ENCODE measurements around the gene CAMK2B. TPM values are rescaled to one million over a fixed set of nuclear protein-coding genes. Genes with fewer than 3 reads are reported as not detected.

CAMK2B gene
- total RNA-seq, 4 donors from 2014 or later = 35.3 to 64.8 (median 46.0) TPM

DNA sequence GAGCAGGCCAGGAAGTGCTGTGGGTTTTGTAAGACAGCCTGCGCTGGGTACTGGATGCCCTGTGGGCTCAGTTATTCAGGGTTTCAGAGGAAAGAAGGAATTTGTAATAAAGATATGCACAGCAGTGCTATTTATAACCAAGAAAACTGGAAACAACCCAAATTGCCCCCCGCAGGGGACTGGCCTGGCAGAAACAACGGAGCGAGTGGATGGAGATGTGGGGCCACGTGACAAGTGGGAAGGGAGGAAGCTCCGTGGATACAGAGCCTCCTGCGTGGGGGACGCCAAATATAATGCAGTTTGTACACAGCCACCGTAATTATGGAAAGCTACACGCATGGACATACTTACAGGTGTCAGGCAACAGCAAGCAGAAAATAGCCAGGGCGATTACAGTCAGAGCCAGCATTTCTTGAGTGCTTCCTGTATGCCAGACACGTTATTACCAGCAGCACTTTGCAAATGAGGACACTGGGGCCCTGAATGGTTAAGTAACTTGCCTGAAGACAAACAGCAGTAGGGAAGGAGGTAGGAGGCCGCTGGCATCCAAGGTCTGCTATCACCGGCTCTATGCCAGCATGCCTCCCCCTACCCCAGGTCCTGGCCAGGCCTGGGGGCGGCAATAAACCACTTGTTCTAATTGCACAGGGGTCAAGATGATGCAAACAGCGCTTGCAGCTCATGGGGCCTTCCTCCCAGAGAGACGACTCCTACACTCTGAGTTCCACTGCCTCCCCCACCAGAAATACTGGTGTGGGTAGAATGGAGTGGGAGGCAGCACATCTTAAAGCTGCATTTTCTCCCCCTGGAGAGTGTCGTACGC, 8.7 kb upstream of the CAMK2B start:
- DNase-seq (no peak), ATAC-seq (no peak)
- in situ Hi-C loops (cut with MboI; ENCODE audit: low sequenced_read_pairs in 4 of 4) = no loop called here
- no peak overlapping the region for H3K4me3 ChIP-seq
- H3K36me3 ChIP-seq = no peaks in the 10 kb centered on the region
- no peak for TF ChIP-seq POLR2A (IDR thresholded peaks at IDR 0.05)
- TF ChIP-seq, protein P1, sequence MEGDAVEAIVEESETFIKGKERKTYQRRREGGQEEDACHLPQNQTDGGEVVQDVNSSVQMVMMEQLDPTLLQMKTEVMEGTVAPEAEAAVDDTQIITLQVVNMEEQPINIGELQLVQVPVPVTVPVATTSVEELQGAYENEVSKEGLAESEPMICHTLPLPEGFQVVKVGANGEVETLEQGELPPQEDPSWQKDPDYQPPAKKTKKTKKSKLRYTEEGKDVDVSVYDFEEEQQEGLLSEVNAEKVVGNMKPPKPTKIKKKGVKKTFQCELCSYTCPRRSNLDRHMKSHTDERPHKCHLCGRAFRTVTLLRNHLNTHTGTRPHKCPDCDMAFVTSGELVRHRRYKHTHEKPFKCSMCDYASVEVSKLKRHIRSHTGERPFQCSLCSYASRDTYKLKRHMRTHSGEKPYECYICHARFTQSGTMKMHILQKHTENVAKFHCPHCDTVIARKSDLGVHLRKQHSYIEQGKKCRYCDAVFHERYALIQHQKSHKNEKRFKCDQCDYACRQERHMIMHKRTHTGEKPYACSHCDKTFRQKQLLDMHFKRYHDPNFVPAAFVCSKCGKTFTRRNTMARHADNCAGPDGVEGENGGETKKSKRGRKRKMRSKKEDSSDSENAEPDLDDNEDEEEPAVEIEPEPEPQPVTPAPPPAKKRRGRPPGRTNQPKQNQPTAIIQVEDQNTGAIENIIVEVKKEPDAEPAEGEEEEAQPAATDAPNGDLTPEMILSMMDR (IDR thresholded peaks at IDR 0.05 in 4 of 5, conservative IDR thresholded peaks at IDR 0.05 in 1 of 5) = no peak
- peaks cover 7 to 8% of the 10 kb centered on the region in 2 donors for H3K4me1 ChIP-seq
- no peak overlapping the region for H3K27ac ChIP-seq
- no peaks in the 10 kb centered on the region for H3K9me3 ChIP-seq
- H3K27me3 ChIP-seq = no peaks in the 10 kb centered on the region
- intact Hi-C loops (cut with DNase I; ENCODE audit: low total_unique reads) = no loop called here

DNA sequence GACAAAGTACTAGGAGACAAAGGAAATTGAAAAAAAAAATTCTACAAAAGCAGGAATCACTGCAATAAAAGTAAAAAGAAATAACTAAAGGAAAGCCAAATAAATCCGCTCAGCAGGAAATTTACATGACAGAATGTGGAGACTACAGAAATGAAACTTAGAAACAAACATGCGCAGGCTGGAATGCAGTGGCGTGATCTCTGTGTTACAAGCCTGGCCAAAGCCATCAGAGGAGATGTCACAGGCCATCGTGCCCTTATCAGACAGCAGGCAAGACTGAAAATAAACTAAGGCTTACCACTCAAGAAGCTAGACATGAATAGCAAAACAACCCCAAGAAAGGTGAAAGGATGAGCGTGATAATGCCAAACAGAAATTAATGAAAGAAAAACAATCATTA, 6.3 kb upstream of the CAMK2B start:
- in situ Hi-C loops (cut with MboI; ENCODE audit: low sequenced_read_pairs in 4 of 4) = no loop called here

DNA sequence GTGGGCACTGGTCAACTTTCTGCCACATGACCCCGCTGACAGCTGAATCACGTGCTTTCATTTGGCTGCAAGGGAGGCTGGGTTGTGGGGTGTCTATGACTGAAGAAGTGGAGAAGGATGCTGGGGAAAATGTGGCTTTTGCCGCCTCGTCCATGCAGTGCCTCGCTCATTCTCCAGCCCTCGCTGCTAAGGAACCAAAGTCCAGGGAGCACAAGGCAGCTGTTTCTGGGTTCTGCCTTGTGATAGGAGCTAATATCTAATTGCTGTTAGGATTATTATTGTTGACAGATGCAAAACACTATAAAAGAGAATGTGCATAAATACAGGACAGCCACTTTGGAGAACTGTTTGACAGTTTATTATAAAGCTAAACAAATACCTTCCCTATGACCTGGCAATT, 4.9 kb upstream of the CAMK2B start:
- no peak for ATAC-seq
- in situ Hi-C loops (cut with MboI; ENCODE audit: low sequenced_read_pairs in 4 of 4) (no loop called here), intact Hi-C loops (cut with DNase I; ENCODE audit: low total_unique reads) (no loop called here)
- Histone ChIP-seq H3K4me3 (no peak overlapping the region), H3K36me3 (no peaks in the 10 kb centered on the region), H3K9me3 (no peaks in the 10 kb centered on the region), H3K27ac (no peak overlapping the region), H3K4me1 (peaks cover 7 to 8% of the 10 kb centered on the region in 2 donors), H3K27me3 (no peaks in the 10 kb centered on the region)
- TF ChIP-seq, protein P1 (IDR thresholded peaks at IDR 0.05 in 4 of 5, conservative IDR thresholded peaks at IDR 0.05 in 1 of 5) = no peak
- no peak for TF ChIP-seq POLR2A (IDR thresholded peaks at IDR 0.05)
- no peak for DNase-seq

More for the DNA sequence above, 6.3 kb upstream of the CAMK2B start:
- H3K27ac ChIP-seq = no peak overlapping the region
- H3K27me3 ChIP-seq = no peaks in the 10 kb centered on the region
- H3K9me3 ChIP-seq = no peaks in the 10 kb centered on the region
- H3K36me3 ChIP-seq = no peaks in the 10 kb centered on the region
- intact Hi-C loops (cut with DNase I; ENCODE audit: low total_unique reads) = no loop called here
- H3K4me3 ChIP-seq = no peak overlapping the region
- peaks cover 7 to 8% of the 10 kb centered on the region in 2 donors for H3K4me1 ChIP-seq
- ATAC-seq = no peak
- TF ChIP-seq, protein P1 (IDR thresholded peaks at IDR 0.05 in 4 of 5, conservative IDR thresholded peaks at IDR 0.05 in 1 of 5) = no peak
- no peak for TF ChIP-seq POLR2A (IDR thresholded peaks at IDR 0.05)
- no peak for DNase-seq

DNA sequence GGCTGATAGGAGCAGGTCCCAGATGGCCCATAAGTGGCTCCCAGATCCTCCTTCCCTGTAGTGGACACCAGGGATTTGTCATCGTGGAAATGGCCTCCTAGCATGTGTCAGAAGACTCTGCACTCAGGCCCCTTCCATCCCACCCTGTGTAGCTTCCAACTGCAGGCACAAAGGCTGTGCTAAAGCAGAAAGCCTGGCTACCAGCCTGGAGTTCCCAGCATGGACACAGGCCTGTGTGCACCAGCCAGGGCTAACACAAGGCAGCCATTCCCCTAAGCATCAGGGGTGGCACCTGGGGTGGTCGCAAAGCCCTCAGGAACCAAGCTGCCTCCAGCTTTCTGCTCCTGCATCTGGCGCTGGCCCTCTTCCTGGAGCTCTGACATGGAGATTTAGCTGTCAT, 4.5 kb upstream of the CAMK2B start:
- H3K27ac ChIP-seq = no peak overlapping the region
- DNase-seq = no peak
- no peaks in the 10 kb centered on the region for H3K36me3 ChIP-seq
- no peak for ATAC-seq
- H3K4me3 ChIP-seq = no peak overlapping the region
- in situ Hi-C loops (cut with MboI; ENCODE audit: low sequenced_read_pairs in 4 of 4) (no loop called here), intact Hi-C loops (cut with DNase I; ENCODE audit: low total_unique reads) (loop anchor here (5.0 kb wide), 1 partner anchor 147 kb away; no protein-coding TSS in a partner anchor)
- H3K4me1 ChIP-seq = peaks cover 7 to 8% of the 10 kb centered on the region in 2 donors
- TF ChIP-seq POLR2A (IDR thresholded peaks at IDR 0.05) = no peak
- TF ChIP-seq, protein P1 (IDR thresholded peaks at IDR 0.05 in 4 of 5, conservative IDR thresholded peaks at IDR 0.05 in 1 of 5) = no peak
- no peaks in the 10 kb centered on the region for H3K9me3 ChIP-seq
- no peaks in the 10 kb centered on the region for H3K27me3 ChIP-seq

Data from gastrocnemius medialis (tissue), 4 donors.